GM21717 (cell line): ENCODE data around the gene TBRG4.
A peak's percentile ranks its signal among the peaks of the same experiment; 100 is the strongest.
"Not testable (repeated sequence)": the region's sequence is repeated elsewhere in the genome, so short reads cannot be mapped to it uniquely, and the experiment has no call there.

Experiments
- ATAC-seq: cut with Tn5 transposase; IDR thresholded peaks from one replicate; pipeline ENCODE4 v1.9.1; 2021; ENCODE audit warnings: mild to moderate bottlenecking, moderate library complexity; ENCODE audit not compliant: unreplicated experiment

TBRG4 gene

DNA sequence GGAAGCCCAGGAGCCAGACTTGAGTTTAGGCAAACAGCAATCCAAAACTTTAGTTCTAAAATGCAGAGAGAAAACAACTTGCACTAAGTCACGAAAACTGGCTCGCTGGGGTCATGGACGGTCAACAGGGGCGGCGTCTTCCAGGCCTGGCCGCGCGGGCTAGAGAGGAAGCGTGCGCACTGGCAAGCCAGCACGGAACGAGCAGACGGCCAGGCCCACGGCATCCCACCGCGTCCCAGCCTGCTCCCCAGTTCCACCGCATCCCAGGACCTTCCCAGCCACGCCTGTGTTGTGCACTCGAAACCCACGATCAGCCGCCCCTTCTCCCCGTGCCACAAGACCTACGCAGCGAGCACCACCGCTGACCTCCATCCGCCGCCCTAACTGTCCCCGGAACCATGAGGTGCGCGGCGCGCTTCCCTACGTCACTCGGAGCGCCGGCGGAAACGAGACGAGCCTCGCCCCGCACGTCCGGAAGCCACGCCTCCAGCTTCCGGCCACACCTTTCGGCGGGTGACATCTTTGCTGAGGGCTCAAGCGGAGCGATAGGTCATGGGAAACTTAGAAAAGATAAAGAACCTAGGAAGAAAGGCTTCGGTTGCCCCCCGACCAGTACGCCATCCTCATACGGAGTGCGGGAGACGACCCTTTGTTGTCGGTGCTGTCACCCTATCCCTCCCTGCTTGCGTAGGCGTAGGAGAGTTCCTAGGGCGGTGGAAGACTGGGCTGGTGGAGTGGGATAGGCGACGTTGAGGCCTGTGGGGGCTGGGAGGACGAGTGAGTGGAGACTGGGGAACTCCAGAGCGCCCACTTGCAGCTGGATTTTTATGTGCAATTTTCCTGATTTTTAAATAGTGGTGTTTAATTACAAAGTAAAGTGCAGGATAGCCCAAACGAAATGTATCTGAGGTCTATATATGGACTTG is at the start of gene TBRG4:
Gene TBRG4, minus strand, starts transcription at position 400 of the 926 bp plus-strand sequence. CDS start 2,460 bp downstream, outside the sequence.
- peak; percentile 88 for ATAC-seq

DNA sequence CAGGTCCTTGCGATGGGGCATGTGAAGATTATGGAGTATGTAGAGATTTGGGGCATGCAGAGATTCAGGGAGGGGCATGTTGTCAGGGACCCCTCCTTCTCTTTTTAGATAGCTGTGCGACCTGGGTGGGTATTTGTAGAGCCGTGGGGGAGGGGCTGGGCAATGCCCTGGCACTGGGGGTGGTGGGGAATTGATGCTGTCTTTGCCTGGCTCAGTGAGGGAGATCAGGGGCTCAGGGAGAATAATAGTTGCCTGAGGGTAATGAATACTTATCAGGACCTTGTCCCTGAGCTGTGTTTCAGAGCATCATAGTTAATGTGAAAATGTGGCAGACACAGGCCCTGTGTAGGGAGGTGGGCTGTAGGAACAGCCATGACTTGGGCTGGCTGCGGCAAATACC is 49.6 kb upstream of the TBRG4 start:
- ATAC-seq, result no peak

DNA sequence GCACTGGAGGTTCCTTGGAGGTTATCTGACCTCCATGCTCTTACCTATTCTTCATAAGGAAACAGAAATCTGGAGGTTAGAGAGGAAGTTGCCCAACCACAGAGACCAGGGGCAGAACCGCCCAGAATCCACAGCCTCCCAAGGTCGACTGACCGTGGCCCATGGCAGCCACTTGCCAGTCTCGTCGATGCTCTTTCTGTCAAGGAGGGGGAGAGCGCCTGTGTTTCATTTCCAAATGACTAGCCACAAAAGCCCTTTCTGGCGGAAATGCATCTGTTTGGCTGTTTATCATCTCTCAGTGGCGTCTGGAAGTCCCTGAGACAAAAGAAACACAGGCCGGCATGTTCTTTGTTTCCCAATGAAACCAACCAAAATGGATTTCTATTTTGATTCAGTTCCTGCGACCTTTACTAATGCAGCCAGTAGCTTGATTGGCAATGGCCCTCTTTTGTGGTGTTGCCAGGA is 49.0 kb upstream of the TBRG4 start:
- ATAC-seq, result peak; percentile 49

DNA sequence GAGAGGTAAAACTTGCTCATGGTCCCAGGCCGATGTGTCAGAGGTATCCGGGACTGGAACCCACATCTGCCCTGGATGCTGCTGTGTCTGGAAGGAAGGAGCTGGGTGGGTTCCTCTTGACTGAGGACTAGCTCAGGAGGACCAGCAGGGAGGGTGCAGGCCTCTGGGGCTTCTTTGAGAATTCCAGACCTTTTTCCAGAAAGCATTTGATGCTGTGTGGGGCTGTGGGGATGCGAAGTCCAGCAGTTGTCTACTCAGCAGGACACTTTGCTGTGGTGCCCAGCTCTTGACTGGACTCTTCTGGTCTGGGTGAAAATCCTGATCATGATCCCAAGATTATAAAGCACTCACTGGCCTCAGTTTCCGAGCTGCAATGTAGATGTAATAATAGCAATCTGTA is 47.8 kb upstream of the TBRG4 start:
- ATAC-seq, result no peak

GRCh38 chr7:45158471-45158870 is 47.0 kb upstream of the TBRG4 start:
- no peak for ATAC-seq

GRCh38 chr7:45157653-45158401 is 46.3 kb upstream of the TBRG4 start, which contains the start of gene RAMP3:
TSS of gene RAMP3 (plus strand) at chr7:45157791. CDS start at chr7:45157829, 38 bp downstream.
- no peak for ATAC-seq

GRCh38 chr7:45157286-45157652 is 45.8 kb upstream of the TBRG4 start:
- ATAC-seq, result no peak

GRCh38 chr7:45156516-45157272 is 45.2 kb upstream of the TBRG4 start:
- ATAC-seq, result no peak

GRCh38 chr7:45155941-45156340 is 44.4 kb upstream of the TBRG4 start:
- no peak for ATAC-seq

DNA sequence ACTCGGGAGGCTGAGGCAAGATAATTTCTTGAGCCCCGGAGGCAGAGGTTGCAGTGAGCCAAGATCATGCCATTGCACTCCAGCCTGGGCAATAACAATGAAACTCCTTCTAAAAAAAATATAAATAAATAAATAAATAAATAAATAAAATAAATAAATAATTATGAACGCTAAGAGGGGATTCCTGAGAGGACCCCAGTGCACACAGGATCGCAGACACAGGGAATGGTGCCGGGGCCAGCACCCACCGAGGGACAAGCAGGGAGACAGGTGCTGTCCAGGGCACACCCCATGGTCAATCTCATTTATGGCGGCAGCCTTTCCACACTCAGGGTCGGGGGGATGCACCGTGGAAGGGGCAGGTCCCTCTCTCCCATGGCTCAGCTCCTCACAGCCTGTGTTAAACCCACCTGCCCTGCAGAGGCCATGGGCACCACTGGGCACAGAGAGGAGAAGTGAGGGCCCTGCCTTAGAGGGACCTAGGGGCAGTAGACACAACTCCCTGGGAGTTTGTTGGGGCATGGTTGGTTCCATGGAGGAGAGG is 43.9 kb upstream of the TBRG4 start:
- ATAC-seq, result no peak

DNA sequence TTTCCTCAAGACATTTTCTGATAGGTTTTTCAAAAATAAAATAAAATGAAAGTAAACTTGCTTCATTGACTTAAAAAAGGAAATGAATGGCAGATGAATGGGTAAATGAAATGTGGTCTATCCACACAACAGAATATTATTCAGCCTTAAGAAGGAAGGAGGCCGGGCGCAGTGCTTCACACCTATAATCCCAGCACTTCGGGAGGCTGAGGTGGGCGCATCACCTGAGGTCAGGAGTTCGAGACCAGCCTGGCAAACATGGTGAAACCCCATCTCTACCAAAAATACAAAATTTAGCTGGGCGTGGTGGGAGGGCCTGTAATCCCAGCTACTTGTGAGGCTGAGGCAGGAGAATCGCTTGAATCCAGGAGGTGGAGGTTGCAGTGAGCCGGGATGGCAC is 42.4 kb upstream of the TBRG4 start:
- not testable (repeated sequence) for ATAC-seq

DNA sequence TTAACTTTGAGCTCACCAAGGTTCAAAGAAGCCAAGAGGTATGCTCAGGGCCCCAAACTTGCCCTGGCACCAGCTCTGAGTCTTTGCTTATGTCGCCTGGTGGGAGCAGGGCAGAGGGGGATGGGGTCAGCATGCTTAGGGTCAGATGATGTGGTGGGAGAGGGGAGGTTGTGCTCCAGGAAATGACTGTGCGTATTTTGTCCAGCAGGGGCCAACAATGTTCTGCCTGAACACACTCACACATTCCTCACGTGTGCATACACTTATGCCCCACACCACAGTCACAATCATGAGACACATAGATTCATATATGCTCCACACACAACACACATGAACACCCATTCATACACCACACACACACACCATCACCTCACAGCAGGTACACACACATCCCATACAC is 41.7 kb upstream of the TBRG4 start:
- no peak for ATAC-seq

- ATAC-seq, result no peak
Measured at GRCh38 chr7:45151967-45152366, 40.5 kb upstream of the TBRG4 start.

DNA sequence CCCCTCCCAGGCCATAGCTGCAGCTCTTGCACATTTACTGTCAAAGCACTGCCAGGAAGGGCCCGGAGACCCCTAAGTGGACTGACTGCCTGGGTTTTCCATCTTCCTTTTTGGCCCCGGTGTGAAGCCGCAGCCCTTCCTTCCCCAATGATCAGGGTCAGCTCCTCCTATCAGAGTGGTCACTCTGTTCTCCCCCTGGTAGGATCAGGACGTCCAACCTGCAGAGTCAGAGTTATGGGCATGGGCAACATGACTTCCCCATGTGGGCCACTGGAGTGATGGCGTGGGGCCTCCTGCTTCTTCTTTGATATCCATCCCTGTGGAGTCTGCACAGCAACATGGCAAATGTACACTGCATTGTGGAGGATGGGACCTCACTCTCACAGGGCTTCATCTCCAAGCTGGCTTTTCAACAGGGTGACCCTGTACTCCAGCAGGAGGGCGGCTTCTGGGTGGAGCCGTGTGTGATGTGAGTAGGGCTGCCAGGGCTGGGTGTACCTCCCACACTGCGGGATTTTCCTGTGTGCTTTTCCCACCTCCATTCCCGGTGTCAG is 39.7 kb upstream of the TBRG4 start:
- ATAC-seq, result no peak

DNA sequence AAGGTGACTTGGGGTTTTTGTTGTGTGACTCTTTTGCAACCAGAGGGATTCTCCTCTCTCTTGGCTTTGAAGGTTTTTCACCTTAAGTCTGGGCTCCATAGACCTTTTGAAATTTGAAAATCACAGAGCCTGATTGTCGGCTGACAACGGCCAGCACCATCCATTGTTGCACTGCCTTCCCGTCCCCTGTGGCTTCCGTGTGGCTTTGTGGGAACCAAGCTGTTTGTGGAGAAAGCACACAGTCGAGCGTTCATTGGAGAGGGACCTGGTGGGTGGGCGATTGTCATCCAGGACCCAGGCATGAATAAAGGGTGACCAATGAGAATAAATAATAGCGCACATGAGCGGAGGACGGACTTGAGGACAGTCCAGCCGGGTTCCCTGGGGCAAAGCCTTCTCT is 38.7 kb upstream of the TBRG4 start:
- ATAC-seq, result no peak

- no peak for ATAC-seq
Measured at GRCh38 chr7:45149606-45150005, 38.1 kb upstream of the TBRG4 start.

DNA sequence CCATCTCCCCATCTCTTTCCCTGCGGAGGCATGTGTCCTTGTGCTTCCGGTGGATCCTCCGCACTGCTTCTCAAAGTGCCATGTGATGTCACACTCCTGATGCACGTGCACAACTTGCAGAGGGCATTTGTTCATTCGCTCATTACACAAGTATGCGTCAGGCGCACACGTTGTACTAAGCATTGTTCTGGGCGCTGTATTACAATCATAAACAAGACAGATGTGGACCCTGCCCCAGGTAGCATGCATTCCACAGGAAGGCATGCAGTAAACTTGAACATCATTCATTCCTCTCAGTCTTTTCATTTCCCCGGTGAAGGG is 37.1 kb upstream of the TBRG4 start:
- no peak for ATAC-seq

GRCh38 chr7:45147858-45148652 is 36.6 kb upstream of the TBRG4 start:
- ATAC-seq, result no peak

DNA sequence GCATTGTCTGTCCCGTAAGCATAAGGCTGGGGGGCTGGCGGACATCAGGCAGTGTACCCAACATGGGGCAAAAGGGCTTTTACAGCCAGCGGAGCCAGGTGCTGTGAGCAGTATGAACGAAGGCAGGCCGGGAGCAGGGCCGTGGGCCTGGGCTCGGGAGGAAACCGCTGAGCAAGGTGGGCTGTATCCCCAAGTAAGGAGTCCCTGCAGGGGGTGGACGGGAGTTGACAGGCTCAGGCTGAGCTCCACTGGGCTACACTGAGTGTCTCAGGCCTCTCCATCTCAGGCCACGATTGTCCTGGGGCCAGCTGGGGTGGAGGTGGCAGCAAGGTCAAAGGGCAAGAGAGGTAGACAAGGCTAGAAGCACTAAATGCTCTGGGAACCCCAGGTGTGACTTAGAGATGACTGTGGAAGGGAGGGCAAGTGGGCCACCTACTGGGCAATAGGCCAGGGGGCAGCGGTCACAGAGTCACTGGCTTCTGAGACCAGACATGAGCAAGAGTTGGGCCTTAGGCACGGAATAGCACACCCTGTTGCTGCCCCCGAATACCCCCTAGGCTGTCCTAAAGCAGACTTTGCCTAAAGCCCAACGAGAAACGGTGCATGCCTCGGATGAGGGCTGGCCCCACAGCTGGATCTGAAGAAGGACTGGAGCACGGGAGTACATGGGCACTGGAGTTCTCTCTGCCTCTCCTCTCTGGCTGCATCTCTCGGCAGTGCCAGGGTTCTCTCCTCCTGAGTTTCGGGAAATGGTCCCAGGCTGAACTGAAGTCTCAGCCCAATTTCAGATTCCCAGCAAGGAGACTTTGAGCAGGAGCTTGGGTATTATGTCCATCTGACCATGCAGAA is 35.3 kb upstream of the TBRG4 start:
- no peak for ATAC-seq
